OCI-LY7 (cell line): Measurements from ENCODE around the gene TCEAL7.

ENCODE experiments used
- CTCF ChIP-seq: fragments of 200-600 bp; sonication (generic); conservative IDR thresholded peaks from 2 replicates; pipeline ENCODE4 v1.5.1; 2014; ENCODE audit warnings: mild to moderate bottlenecking, antibody characterized with exemption, low read length, moderate library complexity, mixed read lengths
- EZH2phosphoT487 ChIP-seq: fragments of 200-600 bp; sonication (generic); IDR thresholded peaks from 2 replicates; pipeline ENCODE4 v1.6.1; 2018; ENCODE audit warnings: low read depth, borderline replicate concordance, mild to moderate bottlenecking, mixed run types, antibody characterized with exemption, low read length, moderate library complexity, mixed read lengths

GRCh38 chrX:103360916-103361315 is 30.9 kb downstream of the TCEAL7 start:
- no peak for TF ChIP-seq CTCF
- TF ChIP-seq EZH2phosphoT487 = no peak
